GM23338 (cell line): Measurements from ENCODE around the gene MRPL27. TPM values are rescaled to one million over a fixed set of nuclear protein-coding genes. Genes with fewer than 3 reads are reported as not detected.

ENCODE experiments used
- ATAC-seq: fragments of 200-7000 bp; cut with Tn5 transposase; 3 replicates; pipeline ENCODE4 v1.9.1; 2020
- DNase-seq: peaks from one replicate; pipeline ENCODE4 v3.0.0-alpha.2; 2015; ENCODE audit warnings: low spot score
- H2AFZ ChIP-seq: fragments of 200-600 bp; sonication (generic); 2 replicates; pipeline ENCODE4 v1.8.0; 2016; ENCODE audit warnings: antibody characterized with exemption, mild to moderate bottlenecking, moderate library complexity
- H3F3A ChIP-seq: fragments of 200-600 bp; sonication (generic); replicated peaks from 2 replicates; pipeline ENCODE4 v1.8.0; 2017; ENCODE audit warnings: antibody characterized with exemption, mixed run types, low read depth
- H3K27ac ChIP-seq: fragments of 200-600 bp; sonication (generic); 2 replicates; pipeline ENCODE4 v1.6.1; 2016; ENCODE audit warnings: low read depth
- H3K27me3 ChIP-seq: fragments of 200-600 bp; sonication (generic); 2 replicates; pipeline ENCODE4 v1.8.0; 2016; ENCODE audit warnings: mild to moderate bottlenecking, mixed run types, moderate library complexity; ENCODE audit not compliant: insufficient read depth
- H3K36me3 ChIP-seq: fragments of 200-600 bp; sonication (generic); 2 replicates; pipeline ENCODE4 v1.8.0; 2016; ENCODE audit warnings: mild to moderate bottlenecking; ENCODE audit not compliant: insufficient read depth
- H3K4me1 ChIP-seq: fragments of 200-600 bp; sonication (generic); 2 replicates; pipeline ENCODE4 v1.8.0; 2016; ENCODE audit warnings: mild to moderate bottlenecking, moderate library complexity; ENCODE audit not compliant: insufficient read depth
- H3K4me2 ChIP-seq: fragments of 200-600 bp; sonication (generic); 2 replicates; pipeline ENCODE4 v1.7.1; 2017; ENCODE audit warnings: mixed run types
- H3K4me3 ChIP-seq: fragments of 200-600 bp; sonication (generic); 2 replicates; pipeline ENCODE4 v1.6.1; 2016; ENCODE audit warnings: mixed run types
- H3K79me2 ChIP-seq: fragments of 200-600 bp; sonication (generic); replicated peaks from 2 replicates; pipeline ENCODE4 v1.8.0; 2017; ENCODE audit warnings: mild to moderate bottlenecking; ENCODE audit not compliant: insufficient read depth
- H3K9me2 ChIP-seq: fragments of 200-600 bp; sonication (generic); 2 replicates; pipeline ENCODE4 v1.8.0; 2017; ENCODE audit not compliant: insufficient read depth
- H4K20me1 ChIP-seq: fragments of 200-600 bp; sonication (generic); replicated peaks from 2 replicates; pipeline ENCODE4 v1.8.0; 2017; ENCODE audit warnings: mild to moderate bottlenecking; ENCODE audit not compliant: insufficient read depth
- H3K27ac Mint-ChIP-seq: 2 replicates; pipeline ENCODE4 v1.8.0; 2020; ENCODE audit warnings: inconsistent platforms, mild to moderate bottlenecking, moderate library complexity, mixed read lengths
- H3K27me3 Mint-ChIP-seq: 3 replicates; pipeline ENCODE4 v1.8.0; 2022; ENCODE audit warnings: low read depth, mild to moderate bottlenecking, moderate library complexity, mixed read lengths, inconsistent platforms; ENCODE audit not compliant: insufficient read depth, poor library complexity
- H3K36me3 Mint-ChIP-seq: 3 replicates; pipeline ENCODE4 v1.8.0; 2021; ENCODE audit warnings: low read depth, mild to moderate bottlenecking, inconsistent platforms, moderate library complexity, mixed read lengths
- H3K4me1 Mint-ChIP-seq: 3 replicates; pipeline ENCODE4 v1.8.0; 2020; ENCODE audit warnings: mild to moderate bottlenecking, inconsistent platforms, mixed read lengths
- H3K4me3 Mint-ChIP-seq: 3 replicates; pipeline ENCODE4 v1.8.0; 2021; ENCODE audit warnings: moderate library complexity, mild to moderate bottlenecking, inconsistent platforms, mixed read lengths
- H3K9me3 Mint-ChIP-seq: 3 replicates; pipeline ENCODE4 v1.8.0; 2020; ENCODE audit warnings: moderate library complexity, mild to moderate bottlenecking, inconsistent platforms, mixed read lengths
- CTCF ChIP-seq, 2 experiments: fragments of 200-600 bp in 1 of 2; sonication (generic) in 1 of 2; conservative IDR thresholded peaks; 2 replicates each; pipeline versions ENCODE4 v1.5.1 to v1.6.1; 2016 to 2017; ENCODE audit warnings: antibody characterized with exemption in 2 of 2, low read depth in 2 of 2, mild to moderate bottlenecking in 2 of 2, moderate library complexity in 1 of 2
- EZH2 ChIP-seq: fragments of 200-600 bp; sonication (generic); IDR thresholded peaks from one replicate; pipeline ENCODE4 v1.8.0; 2017; ENCODE audit warnings: antibody characterized with exemption, mild to moderate bottlenecking, low read depth; ENCODE audit not compliant: unreplicated experiment
- EZH2phosphoT487 ChIP-seq: fragments of 200-600 bp; sonication (generic); IDR thresholded peaks from one replicate; pipeline ENCODE4 v1.8.1; 2018; ENCODE audit warnings: antibody characterized with exemption; ENCODE audit not compliant: unreplicated experiment
- JUNB ChIP-seq: IDR thresholded peaks from one replicate; pipeline ENCODE4 v1.6.1; 2016; ENCODE audit warnings: antibody characterized with exemption; ENCODE audit not compliant: unreplicated experiment
- POLR2AphosphoS5 ChIP-seq: IDR thresholded peaks from 2 replicates; pipeline ENCODE4 v1.6.1; 2016; ENCODE audit warnings: antibody characterized with exemption, low read depth
- ZNF114 ChIP-seq: fragments of 250-450 bp; sonication (Bioruptor Pico); IDR thresholded peaks from 2 replicates; pipeline ENCODE4 v1.5.0; 2020; ENCODE audit warnings: mild to moderate bottlenecking, moderate library complexity
- ZNF331 ChIP-seq: fragments of 250-450 bp; sonication (Bioruptor Pico); IDR thresholded peaks from 2 replicates; pipeline ENCODE4 v1.5.0; 2020; ENCODE audit warnings: low read depth, mild to moderate bottlenecking, moderate library complexity
- ZNF462 ChIP-seq: fragments of 250-450 bp; sonication (Bioruptor Pico); IDR thresholded peaks from 2 replicates; pipeline ENCODE4 v1.5.0; 2020; ENCODE audit warnings: mild to moderate bottlenecking, moderate library complexity
- polyA plus RNA-seq: library from polyadenylated mRNA; unstranded; fragments of >200 nt; fragmentation: Nextera tagmentation; extraction: Ambion mirVana; gene quantifications from 2 replicates; pipeline ENCODE4 v1.2.1, GENCODE V29; 2016
- total RNA-seq: library from RNA; depleted of rRNA; stranded (reverse); fragments of >200 nt; shearing (Covaris generic); gene quantifications from 2 replicates; pipeline ENCODE4 v1.2.3, GENCODE V29; 2014
- TF ChIP-seq, protein P1 (sequence below): IDR thresholded peaks from 2 replicates; pipeline ENCODE4 v1.6.1; 2016; ENCODE audit warnings: antibody characterized with exemption

Gene MRPL27
- total and polyA plus RNA-seq, 2 experiments from 2014 or later, result 74.3 to 227 TPM

DNA sequence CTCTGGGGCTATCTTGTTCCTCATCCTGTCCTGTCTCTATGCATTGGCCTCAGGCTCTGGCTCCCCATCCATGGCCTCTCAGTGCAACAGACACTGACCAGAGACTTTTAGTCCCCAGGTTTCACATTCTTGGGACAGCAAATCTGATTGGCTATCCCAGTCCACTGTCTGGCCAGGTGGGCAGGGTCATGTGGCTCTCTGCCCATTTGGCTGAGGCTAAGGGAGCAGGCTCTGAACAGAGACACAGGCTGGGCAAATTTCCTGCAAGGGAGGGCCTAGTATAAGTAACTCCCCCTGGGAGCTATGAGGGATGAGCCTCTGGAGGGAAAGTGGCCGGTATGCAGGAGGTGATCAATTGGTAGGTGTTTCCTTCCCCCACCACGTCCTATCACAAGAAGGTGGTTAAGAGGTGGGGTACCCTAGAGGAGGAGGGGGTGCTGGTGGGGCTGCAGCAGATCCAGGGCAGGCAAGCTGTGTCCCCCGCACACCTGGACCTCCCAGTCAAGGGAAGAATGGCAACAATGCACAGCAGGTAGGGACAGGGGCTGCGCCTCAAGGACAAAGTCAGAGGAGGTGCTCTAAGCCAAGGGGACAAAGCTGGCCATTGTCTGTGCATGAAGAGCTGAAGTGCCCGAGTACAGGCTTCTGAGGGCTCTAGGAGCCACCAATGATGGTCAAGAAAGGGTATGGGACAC lies 13.8 kb downstream of the MRPL27 start:
- Histone ChIP-seq H3K9me2 (no peaks in the 10 kb centered on the region), H3K36me3 (no peaks in the 10 kb centered on the region), H3K79me2 (no peaks in the 10 kb centered on the region), H3K4me3 (no peak overlapping the region), H2AFZ (no peak overlapping the region), H3K27me3 (no peaks in the 10 kb centered on the region), H4K20me1 (no peaks in the 10 kb centered on the region; the same call in 1 of the 2 replicates), H3F3A (no peaks in the 10 kb centered on the region), H3K27ac (no peak overlapping the region), H3K4me2 (no peak overlapping the region), H3K4me1 (peaks cover 12% of the 10 kb centered on the region)
- Mint-ChIP-seq H3K4me3 (no peak overlapping the region), H3K36me3 (peaks cover 48% of the 10 kb centered on the region), H3K27ac (no peak overlapping the region), H3K9me3 (no peaks in the 10 kb centered on the region), H3K4me1 (peaks cover 20% of the 10 kb centered on the region), H3K27me3 (peaks cover 12% of the 10 kb centered on the region)
- TF ChIP-seq, protein P1, sequence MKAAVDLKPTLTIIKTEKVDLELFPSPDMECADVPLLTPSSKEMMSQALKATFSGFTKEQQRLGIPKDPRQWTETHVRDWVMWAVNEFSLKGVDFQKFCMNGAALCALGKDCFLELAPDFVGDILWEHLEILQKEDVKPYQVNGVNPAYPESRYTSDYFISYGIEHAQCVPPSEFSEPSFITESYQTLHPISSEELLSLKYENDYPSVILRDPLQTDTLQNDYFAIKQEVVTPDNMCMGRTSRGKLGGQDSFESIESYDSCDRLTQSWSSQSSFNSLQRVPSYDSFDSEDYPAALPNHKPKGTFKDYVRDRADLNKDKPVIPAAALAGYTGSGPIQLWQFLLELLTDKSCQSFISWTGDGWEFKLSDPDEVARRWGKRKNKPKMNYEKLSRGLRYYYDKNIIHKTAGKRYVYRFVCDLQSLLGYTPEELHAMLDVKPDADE, result no peak
- TF ChIP-seq CTCF (conservative IDR thresholded peaks at IDR 0.05; ENCODE audit: low read depth in 2 of 2) (no peak), ZNF114 (CRISPR knock-in tag) (no peak)
- no peak for ATAC-seq
- DNase-seq, result no peak

GRCh38 chr17:50358177-50358576 lies 14.8 kb downstream of the MRPL27 start:
- Mint-ChIP-seq H3K9me3 (no peaks in the 10 kb centered on the region), H3K27ac (no peak overlapping the region), H3K4me1 (peaks cover 11% of the 10 kb centered on the region), H3K36me3 (peaks cover 51% of the 10 kb centered on the region), H3K4me3 (no peak overlapping the region), H3K27me3 (peaks cover 6% of the 10 kb centered on the region)
- H3K27ac ChIP-seq, result no peak overlapping the region
- H3F3A ChIP-seq, result no peaks in the 10 kb centered on the region
- no peak overlapping the region for H3K4me2 ChIP-seq
- H3K9me2 ChIP-seq, result no peaks in the 10 kb centered on the region
- no peak overlapping the region for H3K4me3 ChIP-seq
- H3K79me2 ChIP-seq, result no peaks in the 10 kb centered on the region
- TF ChIP-seq ZNF331 (CRISPR knock-in tag), result no peak
- no peak for TF ChIP-seq ZNF462 (CRISPR knock-in tag)
- TF ChIP-seq CTCF (conservative IDR thresholded peaks at IDR 0.05; ENCODE audit: low read depth in 2 of 2), result no peak
- no peak for TF ChIP-seq ZNF114 (CRISPR knock-in tag)
- no peak for TF ChIP-seq EZH2
- TF ChIP-seq POLR2AphosphoS5, result no peak
- no peak for TF ChIP-seq JUNB
- no peak for TF ChIP-seq EZH2phosphoT487
- H3K27me3 ChIP-seq, result no peaks in the 10 kb centered on the region
- H2AFZ ChIP-seq, result no peak overlapping the region
- no peaks in the 10 kb centered on the region; the same call in 1 of the 2 replicates for H4K20me1 ChIP-seq
- H3K4me1 ChIP-seq, result peaks cover 8% of the 10 kb centered on the region
- DNase-seq (no peak), ATAC-seq (no peak)
- no peaks in the 10 kb centered on the region for H3K36me3 ChIP-seq
